Left lung (tissue), 10 donors: ENCODE results near the gene INVS. TPM values are rescaled to one million over a fixed set of nuclear protein-coding genes. Genes with fewer than 3 reads are reported as not detected.
A peak's percentile ranks its signal among the peaks of the same experiment; 100 is the strongest.

Experiments used
- ATAC-seq: fragments of 200-7000 bp; cut with Tn5 transposase; one replicate; pipeline ENCODE4 v1.9.1; 2020; ENCODE audit warnings: moderate library complexity
- DNase-seq, 4 donors: peaks; one replicate each; pipeline ENCODE4 v3.0.0-alpha.2; 2013 to 2020
- H3K27ac ChIP-seq, 2 donors: fragments of 200-600 bp; sonication (generic) in 1 of 2; one replicate each; pipeline versions ENCODE4 v1.5.0 to v1.8.0; 2020 to 2021
- H3K27me3 ChIP-seq, 2 donors: fragments of 200-600 bp; sonication (generic) in 1 of 2; one replicate each; pipeline versions ENCODE4 v1.5.0 to v1.8.0; 2020 to 2021
- H3K36me3 ChIP-seq, 2 donors: fragments of 200-600 bp; sonication (generic) in 1 of 2; one replicate each; pipeline versions ENCODE4 v1.5.0 to v1.8.0; 2020 to 2021
- H3K4me1 ChIP-seq, 2 donors: fragments of 200-600 bp; one replicate each; pipeline ENCODE4 v1.8.0; 2021
- H3K4me3 ChIP-seq, 2 donors: fragments of 200-600 bp; sonication (generic) in 1 of 2; one replicate each; pipeline versions ENCODE4 v1.5.0 to v1.8.0; 2020 to 2021; ENCODE audit warnings: mild to moderate bottlenecking in 1 of 2
- H3K9me3 ChIP-seq, 2 donors: fragments of 200-600 bp; sonication (generic) in 1 of 2; one replicate each; pipeline versions ENCODE4 v1.5.0 to v1.8.0; 2020 to 2021
- intact Hi-C, 2 donors: fragments of 100-400 bp; cut with DNase I; formaldehyde crosslinking; loops; one replicate each; pipeline versions ENCODE4 v1.11.2 to v1.14.2; 2022
- polyA plus RNA-seq, 6 donors: library from polyadenylated mRNA; unstranded; fragments of 120-200 nt; gene quantifications; one replicate each; pipeline ENCODE4 v1.2.1, GENCODE V29; 2013; ENCODE audit not compliant: insufficient read length in 6 of 6
- total RNA-seq, 2 donors: library from RNA; stranded (reverse); fragmentation: NEBNext Ultra II Directional; extraction: Animal tissue kit (Norgen Biotek cat#: 25700); gene quantifications; one replicate each; pipeline ENCODE4 v1.2.1, GENCODE V29; 2021
- TF ChIP-seq, protein P1 (sequence below), 2 donors: fragments of 200-600 bp; sonication (generic) in 1 of 2; IDR thresholded peaks; one replicate each; pipeline versions ENCODE4 v1.5.0 to v1.8.0; 2021; ENCODE audit warnings: antibody characterized with exemption in 2 of 2
- donor health status: DM: no; HTN: yes; CAD: no.
- donor health status: DM: no; HTN: no; CAD: no.

The INVS gene
- total and polyA plus RNA-seq, 8 donors, result 21.5 to 29.9 (median 24.6) TPM

DNA sequence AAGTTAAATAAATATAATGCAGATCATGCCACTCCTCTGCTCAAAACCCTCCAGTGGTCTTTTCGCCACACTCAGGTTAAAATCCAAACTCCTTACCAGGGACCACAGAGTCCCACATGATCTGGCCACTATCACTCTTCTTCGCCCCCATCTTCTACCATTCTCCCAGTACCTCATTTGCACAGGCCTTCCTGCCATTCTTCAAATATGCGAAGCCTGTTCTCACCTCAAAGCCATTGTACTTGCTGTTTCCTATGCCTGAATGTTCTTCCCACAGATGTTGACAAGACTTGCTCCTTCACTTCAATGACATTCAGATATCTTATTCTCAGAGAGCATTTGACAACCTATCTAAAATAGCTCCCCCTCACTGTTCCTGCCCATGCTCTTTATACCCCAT, 242.8 kb downstream of the INVS start:
- DNase-seq (no peak), ATAC-seq (no peak)
- Histone ChIP-seq H3K4me1 (no peaks in the 10 kb centered on the region), H3K4me3 (no peak overlapping the region), H3K36me3 (peaks cover 0 to 28% of the 10 kb centered on the region in 2 donors), H3K27ac (no peak overlapping the region), H3K9me3 (no peaks in the 10 kb centered on the region), H3K27me3 (no peaks in the 10 kb centered on the region)
- TF ChIP-seq, protein P1, sequence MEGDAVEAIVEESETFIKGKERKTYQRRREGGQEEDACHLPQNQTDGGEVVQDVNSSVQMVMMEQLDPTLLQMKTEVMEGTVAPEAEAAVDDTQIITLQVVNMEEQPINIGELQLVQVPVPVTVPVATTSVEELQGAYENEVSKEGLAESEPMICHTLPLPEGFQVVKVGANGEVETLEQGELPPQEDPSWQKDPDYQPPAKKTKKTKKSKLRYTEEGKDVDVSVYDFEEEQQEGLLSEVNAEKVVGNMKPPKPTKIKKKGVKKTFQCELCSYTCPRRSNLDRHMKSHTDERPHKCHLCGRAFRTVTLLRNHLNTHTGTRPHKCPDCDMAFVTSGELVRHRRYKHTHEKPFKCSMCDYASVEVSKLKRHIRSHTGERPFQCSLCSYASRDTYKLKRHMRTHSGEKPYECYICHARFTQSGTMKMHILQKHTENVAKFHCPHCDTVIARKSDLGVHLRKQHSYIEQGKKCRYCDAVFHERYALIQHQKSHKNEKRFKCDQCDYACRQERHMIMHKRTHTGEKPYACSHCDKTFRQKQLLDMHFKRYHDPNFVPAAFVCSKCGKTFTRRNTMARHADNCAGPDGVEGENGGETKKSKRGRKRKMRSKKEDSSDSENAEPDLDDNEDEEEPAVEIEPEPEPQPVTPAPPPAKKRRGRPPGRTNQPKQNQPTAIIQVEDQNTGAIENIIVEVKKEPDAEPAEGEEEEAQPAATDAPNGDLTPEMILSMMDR (IDR thresholded peaks at IDR 0.05), result no peak
- intact Hi-C loops, result no loop called here

DNA sequence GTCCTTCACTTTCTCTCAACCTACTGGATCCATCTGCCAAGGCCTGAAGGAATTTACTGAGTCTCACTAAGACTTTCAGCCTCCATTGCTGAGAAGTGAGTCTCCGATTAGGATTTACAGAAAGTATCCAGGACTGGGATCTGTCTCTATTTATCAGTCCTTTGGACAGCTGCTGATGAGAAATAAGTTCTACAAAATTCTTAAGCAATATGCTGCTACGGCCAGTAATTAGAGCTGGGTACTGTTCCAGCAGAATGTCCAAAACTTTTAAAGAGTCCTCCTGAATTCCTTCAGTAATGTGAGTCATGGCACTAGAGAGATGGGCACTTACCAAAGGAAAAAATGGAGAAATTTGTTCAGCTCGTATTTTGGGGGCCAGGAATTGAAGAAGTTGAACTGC, 247.8 kb downstream of the INVS start:
- ATAC-seq, result peak; percentile 75
- intact Hi-C loops, result no loop called here
- no peak for DNase-seq
- Histone ChIP-seq H3K27me3 (no peaks in the 10 kb centered on the region), H3K4me1 (peaks cover 6 to 20% of the 10 kb centered on the region in 2 donors), H3K36me3 (peaks cover 0 to 11% of the 10 kb centered on the region in 2 donors), H3K4me3 (no peak overlapping the region), H3K27ac (no peak overlapping the region), H3K9me3 (no peaks in the 10 kb centered on the region)
- TF ChIP-seq, protein P1 (IDR thresholded peaks at IDR 0.05), result no peak

DNA sequence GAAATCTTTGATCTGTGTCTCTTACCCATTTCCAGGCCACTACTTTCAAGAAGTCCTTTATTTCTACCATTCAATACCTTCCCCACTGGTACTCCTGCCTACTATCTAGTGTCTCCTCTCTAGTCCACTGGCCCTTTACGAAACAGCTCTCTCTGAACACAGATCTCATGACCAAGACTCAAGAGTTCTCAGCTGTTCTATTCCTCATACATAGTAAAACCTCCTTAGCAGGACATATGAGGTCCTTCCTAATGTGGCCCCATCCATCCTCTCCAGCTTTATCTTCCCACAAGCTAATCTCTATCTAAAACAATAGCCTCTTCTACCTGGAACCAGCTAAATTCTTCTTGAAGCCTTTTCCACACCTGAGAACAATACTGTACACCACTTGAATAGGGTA, 251.1 kb downstream of the INVS start:
- H3K9me3 ChIP-seq, result no peaks in the 10 kb centered on the region
- peaks cover 0 to 10% of the 10 kb centered on the region in 2 donors for H3K36me3 ChIP-seq
- peaks cover 12 to 20% of the 10 kb centered on the region in 2 donors for H3K4me1 ChIP-seq
- ATAC-seq, result no peak
- no peak for DNase-seq
- TF ChIP-seq, protein P1 (IDR thresholded peaks at IDR 0.05), result no peak
- no peak overlapping the region for H3K4me3 ChIP-seq
- intact Hi-C loops, result loop anchor here in 1 of 2 donors (10.0 kb wide), 1 partner anchor 245 kb away; no protein-coding TSS in a partner anchor
- no peak overlapping the region for H3K27ac ChIP-seq
- no peaks in the 10 kb centered on the region for H3K27me3 ChIP-seq

Other genes with a start within 250 kb of the INVS start
- gene STX17, start 192.6 kb upstream of the INVS start, total RNA-seq, result 10 to 100 TPM; 34.3 to 37.3 TPM
- gene STX17, start 192.6 kb upstream of the INVS start, polyA plus RNA-seq, result 10 to 100 TPM; 35.3 to 47.9 (median 38.5) TPM
- 10 to 100 TPM; 24.7 to 32.2 TPM for gene ERP44, start 243 bp upstream of the INVS start, total RNA-seq
- gene ERP44, start 243 bp upstream of the INVS start, polyA plus RNA-seq, result 10 to 100 TPM; 29.3 to 37.3 (median 31.5) TPM